Endothelial cell of umbilical vein (primary cell): ENCODE data around the gene STK32C. TPM values are rescaled to one million over a fixed set of nuclear protein-coding genes. Genes with fewer than 3 reads are reported as not detected.
A peak's percentile ranks its signal among the peaks of the same experiment; 100 is the strongest.
"Not testable (repeated sequence)": the region's sequence is repeated elsewhere in the genome, so short reads cannot be mapped to it uniquely, and the experiment has no call there.

Experiments used
- BruUV-seq: library from RNA; stranded (reverse); fragments of 400-500 nt; replicated peaks from 2 replicates; lab custom pipeline; 2021; lab: Mats Ljungman, UMichigan
- CTCF ChIA-PET: fragments of 300-600, 350-600 bp; sonication (Branson Sonifier 250); formaldehyde crosslinking; loops from one replicate; lab custom pipeline; 2021; ENCODE audit warnings: antibody characterized with exemption, inconsistent platforms; lab: Charles Lee
- POLR2A ChIA-PET: fragments of 300-600, 350-600 bp; sonication (Branson Sonifier 250); formaldehyde crosslinking; loops from one replicate; lab custom pipeline; 2021; ENCODE audit warnings: antibody characterized with exemption, inconsistent platforms; lab: Charles Lee
- DNase-seq: peaks from one replicate; pipeline ENCODE4 v3.0.0-alpha.2; 2011; ENCODE audit warnings: low read depth, low spot score
- FAIRE-seq: peaks from 2 replicates; lab custom pipeline; 2011; peaks lifted over from hg19 to GRCh38; lab: Jason Lieb, UNC
- H2AFZ ChIP-seq: 2 replicates; pipeline ENCODE4 v1.6.0; 2012; ENCODE audit warnings: low read depth, low read length, control low read depth, inconsistent platforms
- H3K27ac ChIP-seq: 2 replicates; pipeline ENCODE4 v1.5.1; 2011; ENCODE audit warnings: low read depth, mild to moderate bottlenecking, control low read depth, low read length, moderate library complexity; ENCODE audit not compliant: insufficient read depth
- H3K27me3 ChIP-seq, 2 experiments: 2 replicates each; pipeline versions ENCODE4 v1.6.0 to v1.6.1; 2011; ENCODE audit warnings: low read length in 2 of 2, mixed read lengths in 1 of 2; ENCODE audit not compliant: control insufficient read depth in 2 of 2, insufficient read depth in 2 of 2
- H3K36me3 ChIP-seq, 2 experiments: 2 replicates in 1 of 2; 3 replicates in 1 of 2; pipeline ENCODE4 v1.5.1; 2011; ENCODE audit warnings: low read length in 2 of 2, mild to moderate bottlenecking in 1 of 2, moderate library complexity in 1 of 2; ENCODE audit not compliant: control insufficient read depth in 2 of 2, insufficient read depth in 2 of 2; ENCODE audit errors: extremely low read depth in 1 of 2
- H3K4me1 ChIP-seq: 3 replicates; pipeline ENCODE4 v1.5.1; 2011; ENCODE audit warnings: mild to moderate bottlenecking, low read length; ENCODE audit not compliant: control insufficient read depth, insufficient read depth; ENCODE audit errors: extremely low read depth
- H3K4me2 ChIP-seq: 2 replicates; pipeline ENCODE4 v1.6.1; 2011; ENCODE audit warnings: low read length, control low read depth, mixed read lengths; ENCODE audit not compliant: insufficient read depth
- H3K4me3 ChIP-seq, 3 experiments: fragments of 200-600 bp in 1 of 3; sonication (generic), shearing (Covaris generic) in 1 of 3; replicated peaks in 1 of 3; 2 replicates each; pipeline ENCODE4 v1.5.1; 2011 to 2016; ENCODE audit warnings: control low read depth in 3 of 3, low read length in 3 of 3, mild to moderate bottlenecking in 2 of 3, inconsistent platforms in 1 of 3, low read depth in 1 of 3, moderate library complexity in 1 of 3; ENCODE audit not compliant: insufficient read depth in 1 of 3
- H3K79me2 ChIP-seq: 2 replicates; pipeline ENCODE4 v1.6.0; 2012; ENCODE audit warnings: low read length, inconsistent platforms; ENCODE audit not compliant: control insufficient read depth, insufficient read depth
- H3K9ac ChIP-seq: replicated peaks from 2 replicates; pipeline ENCODE3; 2011; ENCODE audit warnings: low read length, control low read depth; ENCODE audit not compliant: insufficient read depth; ENCODE audit errors: extremely low read depth
- H3K9me1 ChIP-seq: replicated peaks from 3 replicates; pipeline ENCODE4 v1.6.0; 2011; ENCODE audit warnings: mild to moderate bottlenecking, low read length; ENCODE audit not compliant: control insufficient read depth, insufficient read depth; ENCODE audit errors: extremely low read depth
- H3K9me3 ChIP-seq: replicated peaks from 2 replicates; pipeline ENCODE4 v1.5.1; 2012; ENCODE audit warnings: low read length, inconsistent platforms; ENCODE audit not compliant: control insufficient read depth, insufficient read depth
- H4K20me1 ChIP-seq: replicated peaks from 2 replicates; pipeline ENCODE3; 2011; ENCODE audit warnings: mild to moderate bottlenecking, low read length; ENCODE audit not compliant: control insufficient read depth, insufficient read depth; ENCODE audit errors: extremely low read depth
- CTCF ChIP-seq, 2 donors: IDR thresholded peaks; 1 replicate in 1 of 2; 2 replicates in 1 of 2; pipeline ENCODE4 v1.5.1; 2011; ENCODE audit warnings: low read length in 2 of 2, mild to moderate bottlenecking in 2 of 2, moderate library complexity in 2 of 2, control low read depth in 1 of 2, inconsistent platforms in 1 of 2, low read depth in 1 of 2; ENCODE audit not compliant: insufficient read depth in 1 of 2; ENCODE audit errors: extremely low read depth in 1 of 2
- EZH2 ChIP-seq: IDR thresholded peaks from 2 replicates; pipeline ENCODE4 v1.6.1; 2012; ENCODE audit warnings: borderline replicate concordance, low read depth, mild to moderate bottlenecking, moderate library complexity, low read length, inconsistent platforms; ENCODE audit not compliant: severe bottlenecking
- GATA2 ChIP-seq: IDR thresholded peaks from 2 replicates; pipeline ENCODE4 v1.7.0; 2011; ENCODE audit warnings: low read depth, mild to moderate bottlenecking, moderate library complexity, mixed read lengths, low read length; ENCODE audit not compliant: insufficient read length, insufficient read depth
- JUN ChIP-seq: IDR thresholded peaks from 2 replicates; pipeline ENCODE4 v1.6.1; 2011; ENCODE audit warnings: borderline replicate concordance, low read depth; ENCODE audit not compliant: insufficient read length, insufficient read depth
- MYC ChIP-seq: IDR thresholded peaks from one replicate; pipeline ENCODE4 v1.6.1; 2011; ENCODE audit warnings: mild to moderate bottlenecking, low read depth, low read length
- POLR2A ChIP-seq: IDR thresholded peaks from 2 replicates; pipeline ENCODE4 v1.6.1; 2012; ENCODE audit warnings: low read depth, mild to moderate bottlenecking, control low read depth, low read length
- dilution Hi-C: fragments of 300-500 bp; cut with MboI; formaldehyde crosslinking; loops from one replicate; pipeline ENCODE4 v1.15.0; 2019; ENCODE audit warnings: low sequenced_read_pairs; ENCODE audit not compliant: extremely low pct_ligation_motif_present
- intact Hi-C: fragments of 100-400 bp; cut with micrococcal nuclease; formaldehyde crosslinking; loops from one replicate; pipeline ENCODE4 v1.10.0; 2022
- polyA plus RNA-seq, 4 experiments: library from polyadenylated mRNA; depleted of rRNA in 3 of 4; stranded (reverse) in 3 of 4; unstranded in 1 of 4; fragments of >200 nt; gene quantifications; 2 replicates each; pipeline versions ENCODE4 v1.2.1 to v1.2.3, GENCODE V29; 2011 to 2012; ENCODE audit warnings: missing spikeins in 1 of 4
- total RNA-seq: library from RNA; stranded (reverse); gene quantifications from 2 replicates; pipeline ENCODE4 v1.2.3, GENCODE V29; 2021
- TF ChIP-seq, protein P1 (sequence below): IDR thresholded peaks from 2 replicates; pipeline ENCODE4 v1.6.1; 2011; ENCODE audit not compliant: insufficient read depth, insufficient read length

Gene STK32C
- total and polyA plus RNA-seq, 2 donors (not counting 3 experiments of a cell fraction or from before 2014, with no cell fraction given): 5.4 to 14.1 TPM

DNA sequence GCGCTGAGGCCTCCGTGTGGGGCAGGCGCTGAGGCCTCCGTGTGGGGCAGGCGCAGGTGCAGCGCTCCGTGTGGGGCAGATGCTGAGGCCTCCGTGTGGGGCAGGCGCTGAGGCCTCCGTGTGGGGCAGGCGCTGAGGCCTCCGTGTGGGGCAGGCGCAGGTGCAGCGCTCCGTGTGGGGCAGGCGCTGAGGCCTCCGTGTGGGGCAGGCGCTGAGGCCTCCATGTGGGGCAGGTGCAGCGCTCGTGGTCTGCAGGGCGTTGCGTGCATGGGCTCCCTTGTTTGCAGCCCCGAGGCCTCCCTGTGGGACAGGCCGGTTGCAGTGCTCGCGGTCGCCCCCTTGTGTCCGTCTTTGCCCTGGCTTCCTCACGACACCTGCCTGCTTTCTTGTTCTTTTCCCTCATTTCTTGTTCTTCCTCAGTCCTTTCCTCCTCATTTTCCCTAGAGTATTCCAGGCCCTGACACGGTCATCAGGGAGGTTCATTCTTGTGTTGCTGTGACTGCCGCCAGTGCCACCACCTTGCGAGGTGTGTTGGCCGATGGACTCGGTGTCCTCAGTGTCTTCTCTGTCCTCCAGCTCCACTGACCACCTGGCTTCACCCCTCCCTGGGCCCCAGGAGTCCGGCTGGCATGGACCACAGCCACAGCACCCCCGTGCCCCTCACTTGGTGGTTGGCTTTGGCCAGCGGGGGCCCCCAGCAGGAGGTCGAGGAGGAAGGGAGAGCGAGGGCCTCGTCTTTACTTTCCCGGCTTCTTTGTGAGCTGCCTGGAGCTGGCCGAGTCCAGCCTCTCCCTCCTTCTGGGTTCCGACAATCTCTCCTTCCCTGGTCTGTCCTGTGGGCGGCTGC lies 44.9 kb upstream of the STK32C start:
- H2AFZ ChIP-seq, H3K36me3 ChIP-seq, H3K79me2 ChIP-seq, POLR2A ChIA-PET, BruUV-seq, H3K4me2 ChIP-seq, dilution Hi-C loops, H4K20me1 ChIP-seq, H3K4me3 ChIP-seq, H3K27ac ChIP-seq, H3K9me1 ChIP-seq, H3K4me1 ChIP-seq, H3K27me3 ChIP-seq, H3K9me3 ChIP-seq, H3K9ac ChIP-seq: not testable (repeated sequence)
- TF ChIP-seq CTCF (IDR thresholded peaks at IDR 0.05; ENCODE audit: extremely low read depth in 1 of 2, insufficient read depth in 1 of 2, low read depth in 1 of 2, low read length in 2 of 2): peak; percentile 65 to 91
- FAIRE-seq (peak; percentile 73), DNase-seq (peak; percentile 51)
- CTCF ChIA-PET: interaction anchor here (1.1 to 1.8 kb wide), 8 partner anchors 10 to 133 kb away, joined by 3 to 11 read pairs (median 4); partner anchors contain the start of gene STK32C
- intact Hi-C loops: loop anchor here (1.0 kb wide), 2 partner anchors 22 to 129 kb away; no protein-coding TSS in a partner anchor

DNA sequence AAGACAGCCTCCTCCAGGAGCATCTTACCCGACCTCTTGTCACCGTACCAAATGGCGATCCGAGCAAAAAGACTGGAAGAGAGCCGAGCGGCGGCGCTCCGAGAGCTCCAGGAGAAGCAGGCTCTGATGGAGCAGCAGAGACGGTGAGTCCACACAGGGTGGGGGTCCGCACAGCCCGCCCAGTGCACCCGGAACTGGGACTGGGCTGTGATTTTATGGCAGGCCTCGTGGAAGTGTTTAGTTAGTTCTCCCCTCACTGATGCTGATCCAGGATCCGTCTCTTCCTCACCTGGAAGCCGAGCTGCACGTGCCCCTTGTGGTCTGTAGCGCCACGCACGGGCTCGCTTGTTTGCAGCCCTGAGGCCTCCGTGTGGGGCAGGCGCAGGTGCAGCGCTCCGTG lies 43.9 kb upstream of the STK32C start:
- Histone ChIP-seq H3K4me3 (no peak overlapping the region), H4K20me1 (no peaks in the 10 kb centered on the region), H3K36me3 (peaks cover 0 to 5% of the 10 kb centered on the region in 2 experiments), H2AFZ (no peak overlapping the region), H3K9ac (no peak overlapping the region), H3K27me3 (no peaks in the 10 kb centered on the region), H3K4me1 (no peaks in the 10 kb centered on the region), H3K4me2 (no peak overlapping the region), H3K9me1 (no peaks in the 10 kb centered on the region), H3K79me2 (no peaks in the 10 kb centered on the region), H3K27ac (no peak overlapping the region), H3K9me3 (no peaks in the 10 kb centered on the region)
- POLR2A ChIA-PET: no interaction called here
- CTCF ChIA-PET: interaction anchor here (0.9 to 2.1 kb wide), 6 partner anchors 8 to 127 kb away, joined by 3 to 15 read pairs (median 6); no protein-coding TSS in a partner anchor
- intact Hi-C loops: loop anchor here (1.0 kb wide), 2 partner anchors 21 to 128 kb away; no protein-coding TSS in a partner anchor
- FAIRE-seq: no peak
- no peak for DNase-seq
- no peak for TF ChIP-seq EZH2
- no peak for TF ChIP-seq MYC
- TF ChIP-seq POLR2A: no peak
- TF ChIP-seq, protein P1, sequence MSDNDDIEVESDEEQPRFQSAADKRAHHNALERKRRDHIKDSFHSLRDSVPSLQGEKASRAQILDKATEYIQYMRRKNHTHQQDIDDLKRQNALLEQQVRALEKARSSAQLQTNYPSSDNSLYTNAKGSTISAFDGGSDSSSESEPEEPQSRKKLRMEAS: no peak
- no peak for TF ChIP-seq CTCF (IDR thresholded peaks at IDR 0.05; ENCODE audit: extremely low read depth in 1 of 2, insufficient read depth in 1 of 2, low read depth in 1 of 2, low read length in 2 of 2)
- no peak for TF ChIP-seq JUN
- no peak for TF ChIP-seq GATA2
- no TSS peak for BruUV-seq
- dilution Hi-C loops: no loop called here
